Peyer's patch (tissue), 4 donors: ENCODE measurements around the gene ZIC5. TPM values are rescaled to one million over a fixed set of nuclear protein-coding genes. Genes with fewer than 3 reads are reported as not detected.

Source experiments
- DNase-seq, 3 donors: peaks; one replicate each; pipeline ENCODE4 v3.0.0-alpha.2; 2017 to 2019
- H3K27ac ChIP-seq, 4 donors: fragments of 200-600 bp; sonication (generic); one replicate each; pipeline ENCODE4 v1.5.1; 2016 to 2019
- H3K27me3 ChIP-seq, 2 donors: fragments of 200-600 bp; sonication (generic); one replicate each; pipeline ENCODE4 v1.5.1; 2019
- H3K36me3 ChIP-seq, 3 donors: fragments of 200-600 bp; sonication (generic); one replicate each; pipeline ENCODE4 v1.5.1; 2016 to 2019
- H3K4me1 ChIP-seq, 4 donors: fragments of 200-600 bp; sonication (generic); one replicate each; pipeline ENCODE4 v1.5.1; 2016 to 2019
- H3K4me3 ChIP-seq, 4 donors: fragments of 200-600 bp; sonication (generic); 1 replicate in 3 of 4; 2 replicates in 1 of 4; pipeline ENCODE4 v1.5.1; 2016 to 2019; ENCODE audit warnings: mild to moderate bottlenecking in 1 of 4
- H3K9me3 ChIP-seq, 4 donors: fragments of 200-600 bp; sonication (generic); one replicate each; pipeline ENCODE4 v1.5.1; 2016 to 2019; ENCODE audit warnings: mild to moderate bottlenecking in 1 of 4
- POLR2A ChIP-seq, 2 donors: fragments of 450-650 bp; IDR thresholded peaks; one replicate each; pipeline ENCODE4 v1.5.1; 2017; ENCODE audit warnings: antibody characterized with exemption in 2 of 2, mild to moderate bottlenecking in 2 of 2, moderate library complexity in 2 of 2
- total RNA-seq, 4 donors: library from RNA; depleted of rRNA; stranded (reverse); fragments of >200 nt; gene quantifications; one replicate each; pipeline ENCODE4 v1.1.0, GENCODE V29; 2016
- TF ChIP-seq, protein P1 (sequence below), 6 experiments: fragments of 450-650 bp in 4 of 6; fragments of 200-600 bp in 2 of 6; sonication (generic) in 1 of 6; IDR thresholded peaks; one replicate each; pipeline ENCODE4 v1.5.1; 2017 to 2019; ENCODE audit warnings: antibody characterized with exemption in 6 of 6, mild to moderate bottlenecking in 3 of 6, moderate library complexity in 1 of 6

ZIC5 gene
- total RNA-seq, 4 donors from 2014 or later = not detected

DNA sequence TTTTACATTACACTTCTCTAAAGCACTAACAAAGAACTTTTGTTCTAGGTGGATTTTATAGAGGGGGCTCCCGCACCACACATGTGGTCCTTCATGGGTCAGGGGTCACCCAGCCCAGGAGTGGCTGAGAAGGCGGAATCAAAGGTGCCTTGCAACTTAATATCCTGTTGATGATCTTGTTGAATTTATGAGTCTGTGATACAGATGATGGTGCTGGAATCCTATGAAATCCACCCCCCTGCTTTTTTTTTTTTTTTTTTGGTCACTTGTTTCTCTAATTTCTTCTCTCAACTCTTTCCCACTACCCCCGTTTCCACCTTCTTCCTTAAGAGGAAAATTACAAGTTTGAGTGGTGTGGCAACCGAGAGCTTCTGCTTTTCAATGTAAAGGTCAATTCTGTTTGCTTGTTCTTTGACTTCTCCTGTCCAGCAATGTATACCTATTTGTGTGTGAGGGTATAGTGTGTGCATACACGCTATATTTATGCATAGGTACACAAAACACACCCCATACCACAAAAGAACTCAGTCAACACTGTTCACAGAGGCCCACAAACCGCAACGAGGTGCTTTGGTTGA, 5.9 kb upstream of the ZIC5 start:
- no peak for TF ChIP-seq POLR2A (IDR thresholded peaks at IDR 0.05)
- TF ChIP-seq, protein P1, sequence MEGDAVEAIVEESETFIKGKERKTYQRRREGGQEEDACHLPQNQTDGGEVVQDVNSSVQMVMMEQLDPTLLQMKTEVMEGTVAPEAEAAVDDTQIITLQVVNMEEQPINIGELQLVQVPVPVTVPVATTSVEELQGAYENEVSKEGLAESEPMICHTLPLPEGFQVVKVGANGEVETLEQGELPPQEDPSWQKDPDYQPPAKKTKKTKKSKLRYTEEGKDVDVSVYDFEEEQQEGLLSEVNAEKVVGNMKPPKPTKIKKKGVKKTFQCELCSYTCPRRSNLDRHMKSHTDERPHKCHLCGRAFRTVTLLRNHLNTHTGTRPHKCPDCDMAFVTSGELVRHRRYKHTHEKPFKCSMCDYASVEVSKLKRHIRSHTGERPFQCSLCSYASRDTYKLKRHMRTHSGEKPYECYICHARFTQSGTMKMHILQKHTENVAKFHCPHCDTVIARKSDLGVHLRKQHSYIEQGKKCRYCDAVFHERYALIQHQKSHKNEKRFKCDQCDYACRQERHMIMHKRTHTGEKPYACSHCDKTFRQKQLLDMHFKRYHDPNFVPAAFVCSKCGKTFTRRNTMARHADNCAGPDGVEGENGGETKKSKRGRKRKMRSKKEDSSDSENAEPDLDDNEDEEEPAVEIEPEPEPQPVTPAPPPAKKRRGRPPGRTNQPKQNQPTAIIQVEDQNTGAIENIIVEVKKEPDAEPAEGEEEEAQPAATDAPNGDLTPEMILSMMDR (IDR thresholded peaks at IDR 0.05) = no peak
- Histone ChIP-seq H3K4me1 (peaks cover 5 to 42% (median 18%) of the 10 kb centered on the region in 4 donors), H3K4me3 (no peak overlapping the region), H3K9me3 (peaks cover 0 to 13% (median 0%) of the 10 kb centered on the region in 4 donors), H3K27me3 (peaks cover 3 to 94% of the 10 kb centered on the region in 2 donors), H3K36me3 (no peaks in the 10 kb centered on the region), H3K27ac (no peak overlapping the region)
- DNase-seq = no peak

GRCh38 chr13:99976575-99976974, 5.0 kb upstream of the ZIC5 start:
- TF ChIP-seq, protein P1 (IDR thresholded peaks at IDR 0.05) = no peak
- no peak for TF ChIP-seq POLR2A (IDR thresholded peaks at IDR 0.05)
- Histone ChIP-seq H3K4me3 (no peak overlapping the region), H3K9me3 (peaks cover 0 to 8% (median 0%) of the 10 kb centered on the region in 4 donors), H3K27ac (no peak overlapping the region), H3K36me3 (no peaks in the 10 kb centered on the region), H3K4me1 (peaks cover 5 to 37% (median 15%) of the 10 kb centered on the region in 4 donors), H3K27me3 (peaks cover 3 to 94% of the 10 kb centered on the region in 2 donors)
- no peak for DNase-seq

- no peaks in the 10 kb centered on the region for H3K36me3 ChIP-seq
- no peak overlapping the region for H3K4me3 ChIP-seq
- H3K9me3 ChIP-seq = peaks cover 0 to 14% (median 0%) of the 10 kb centered on the region in 4 donors
- peak in 1 of 3 donors; percentile 10 for DNase-seq
- TF ChIP-seq POLR2A (IDR thresholded peaks at IDR 0.05) = no peak
- TF ChIP-seq, protein P1 (IDR thresholded peaks at IDR 0.05) = no peak
- H3K4me1 ChIP-seq = peaks cover 5 to 37% (median 10%) of the 10 kb centered on the region in 4 donors
- peaks cover 3 to 93% of the 10 kb centered on the region in 2 donors for H3K27me3 ChIP-seq
- no peak overlapping the region for H3K27ac ChIP-seq
These were observed 4.1 kb upstream of the ZIC5 start for GRCh38 chr13:99975626-99976025.

DNA sequence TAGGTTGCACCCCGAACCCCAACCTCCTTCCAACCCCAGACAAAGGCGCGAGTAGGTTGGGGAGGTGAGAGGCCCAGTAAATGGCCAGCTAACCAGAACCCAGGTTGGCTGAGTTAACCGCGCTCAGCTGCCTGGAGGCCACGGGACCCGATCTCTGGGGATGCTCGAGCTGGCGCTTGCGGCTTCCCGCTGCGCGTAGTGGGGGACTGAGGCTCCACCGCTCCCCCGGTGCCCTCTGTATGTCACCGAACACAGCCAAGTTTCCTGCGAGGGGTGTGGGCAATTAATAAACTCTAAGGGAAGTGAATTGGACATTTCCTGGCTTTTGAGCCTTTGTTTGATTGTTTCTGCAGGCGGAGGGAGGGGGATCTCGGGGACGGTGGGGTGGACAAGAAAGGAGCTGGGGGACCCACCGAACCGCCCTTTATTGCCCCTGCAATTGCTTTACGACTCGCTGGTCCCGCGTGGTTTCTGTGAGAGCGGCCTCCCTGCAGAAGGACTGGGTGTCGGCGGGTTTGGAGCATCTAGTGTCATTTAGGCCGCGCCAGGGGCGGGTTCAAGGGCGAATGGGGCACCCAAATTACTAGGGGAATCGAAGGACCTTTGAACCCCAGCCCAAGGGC, 3.5 kb upstream of the ZIC5 start:
- Histone ChIP-seq H3K4me3 (no peak overlapping the region), H3K4me1 (peaks cover 5 to 32% (median 7%) of the 10 kb centered on the region in 4 donors), H3K27me3 (peaks cover 3 to 88% of the 10 kb centered on the region in 2 donors), H3K9me3 (peaks cover 0 to 14% (median 0%) of the 10 kb centered on the region in 4 donors), H3K27ac (no peak overlapping the region), H3K36me3 (no peaks in the 10 kb centered on the region)
- TF ChIP-seq, protein P1 (IDR thresholded peaks at IDR 0.05) = no peak
- TF ChIP-seq POLR2A (IDR thresholded peaks at IDR 0.05) = no peak
- DNase-seq = peak in 1 of 3 donors; percentile 39

DNA sequence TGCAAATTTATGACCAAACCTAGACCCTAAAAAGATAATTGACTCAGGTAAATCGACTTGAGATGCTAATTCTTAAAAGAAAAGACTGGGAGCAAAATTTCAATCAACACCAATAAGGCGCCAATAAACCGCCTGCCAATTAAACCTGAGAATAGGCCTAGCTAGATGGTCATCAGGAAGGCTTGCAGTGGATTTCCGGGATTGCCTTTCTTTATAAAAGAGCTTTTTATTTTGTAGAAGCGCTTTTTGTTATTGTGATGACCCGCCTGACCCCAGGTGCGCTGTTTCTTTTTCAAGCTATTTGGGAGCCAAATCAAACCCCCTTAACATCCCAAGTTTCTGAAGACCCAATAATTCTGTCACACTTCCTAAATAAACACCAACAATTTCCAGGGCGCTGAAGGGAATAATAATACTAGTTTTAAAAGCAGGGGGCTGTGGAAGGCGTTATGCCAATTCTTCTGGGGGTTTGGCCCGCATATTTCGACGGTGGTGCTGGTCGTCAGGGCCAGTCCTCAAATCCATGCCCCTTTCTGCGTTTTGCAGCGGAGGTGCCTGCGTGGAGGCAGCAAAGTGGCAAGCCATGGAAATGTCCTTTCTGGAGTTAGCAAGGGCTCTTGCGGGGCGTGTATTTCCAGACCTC, 2.9 kb upstream of the ZIC5 start:
- H3K4me1 ChIP-seq = peaks cover 5 to 32% (median 6%) of the 10 kb centered on the region in 4 donors
- H3K9me3 ChIP-seq = peaks cover 0 to 14% (median 0%) of the 10 kb centered on the region in 4 donors
- peaks cover 2 to 88% of the 10 kb centered on the region in 2 donors for H3K27me3 ChIP-seq
- H3K4me3 ChIP-seq = no peak overlapping the region
- DNase-seq = peak in 2 of 3 donors; percentile 1 to 23
- H3K27ac ChIP-seq = no peak overlapping the region
- H3K36me3 ChIP-seq = no peaks in the 10 kb centered on the region
- TF ChIP-seq, protein P1 (IDR thresholded peaks at IDR 0.05) = no peak
- no peak for TF ChIP-seq POLR2A (IDR thresholded peaks at IDR 0.05)
